K562 (cell line): ENCODE data around the gene ANP32B. TPM values are rescaled to one million over a fixed set of nuclear protein-coding genes. Genes with fewer than 3 reads are reported as not detected.

Experiments
- BMI1 ChIP-seq: fragments of 150-350 bp; IDR thresholded peaks from 2 replicates; pipeline ENCODE4 v1.6.1; 2014; ENCODE audit warnings: low read length
- C11orf30 ChIP-seq: fragments of 450-650 bp; IDR thresholded peaks from 2 replicates; pipeline ENCODE4 v1.6.1; 2016; ENCODE audit warnings: low read depth, mild to moderate bottlenecking
- CBX2 ChIP-seq: fragments of 200-600 bp; sonication (generic); IDR thresholded peaks from one replicate; pipeline ENCODE4 v1.6.1; 2012; ENCODE audit warnings: mild to moderate bottlenecking, low read length, inconsistent platforms; ENCODE audit not compliant: insufficient read depth, poor library complexity, severe bottlenecking
- CGGBP1 ChIP-seq: fragments of 250-450 bp; sonication (Bioruptor Pico); IDR thresholded peaks from 2 replicates; pipeline ENCODE4 v1.9.0; 2021; ENCODE audit warnings: mild to moderate bottlenecking
- CHD2 ChIP-seq: IDR thresholded peaks from 2 replicates; pipeline ENCODE4 v1.6.1; 2011; ENCODE audit warnings: low read depth, low read length
- CREM ChIP-seq: IDR thresholded peaks from 2 replicates; pipeline ENCODE4 v1.6.1; 2014; ENCODE audit warnings: antibody characterized with exemption, low read depth
- CSDE1 ChIP-seq, 2 experiments: fragments of 450-650 bp; IDR thresholded peaks; 2 replicates each; pipeline ENCODE4 v1.6.1; 2016; ENCODE audit warnings: mild to moderate bottlenecking in 1 of 2
- ELF2 ChIP-seq: fragments of 250-450 bp; sonication (Bioruptor Pico); IDR thresholded peaks from 2 replicates; pipeline ENCODE4 v1.5.0; 2021; ENCODE audit warnings: mild to moderate bottlenecking
- ESRRB ChIP-seq: fragments of 250-450 bp; sonication (Bioruptor Pico); IDR thresholded peaks from 2 replicates; pipeline ENCODE4 v1.5.0; 2020; ENCODE audit warnings: mild to moderate bottlenecking, moderate library complexity, borderline replicate concordance
- LARP7 ChIP-seq: fragments of 450-650 bp; IDR thresholded peaks from 2 replicates; pipeline ENCODE4 v1.6.1; 2016
- NCOA6 ChIP-seq: fragments of 450-650 bp; IDR thresholded peaks from 2 replicates; pipeline ENCODE4 v1.6.1; 2017; ENCODE audit warnings: mild to moderate bottlenecking
- NEUROD1 ChIP-seq: fragments of 150-350 bp; IDR thresholded peaks from 2 replicates; pipeline ENCODE4 v1.6.1; 2014; ENCODE audit warnings: borderline replicate concordance, low read length, low read depth; ENCODE audit not compliant: partially characterized antibody
- NFIX ChIP-seq: fragments of 250-450 bp; sonication (Bioruptor Pico); IDR thresholded peaks from 2 replicates; pipeline ENCODE4 v1.4.0; 2020; ENCODE audit warnings: low read depth, mild to moderate bottlenecking, moderate library complexity
- PTBP1 ChIP-seq: fragments of 200-400 bp; formaldehyde crosslinking; IDR thresholded peaks from 2 replicates; pipeline ENCODE4 v1.6.1; 2017; ENCODE audit warnings: low read depth, low read length
- SMAD1 ChIP-seq: fragments of 150-350 bp; IDR thresholded peaks from 2 replicates; pipeline ENCODE4 v1.6.1; 2014; ENCODE audit warnings: low read length, low read depth; ENCODE audit not compliant: partially characterized antibody
- SUPT5H ChIP-seq: fragments of 450-650 bp; IDR thresholded peaks from 2 replicates; pipeline ENCODE4 v1.6.1; 2016
- ZNF3 ChIP-seq: fragments of 250-450 bp; sonication (Bioruptor Pico); IDR thresholded peaks from 2 replicates; pipeline ENCODE4 v1.5.0; 2021; ENCODE audit warnings: mild to moderate bottlenecking, moderate library complexity
- ZNF408 ChIP-seq: fragments of 250-450 bp; sonication (Bioruptor Pico); IDR thresholded peaks from 2 replicates; pipeline ENCODE4 v1.4.0; 2020; ENCODE audit warnings: low read depth, mild to moderate bottlenecking, moderate library complexity
- ZNF436 ChIP-seq: fragments of 250-450, 450-650 bp; sonication (Bioruptor Pico); formaldehyde crosslinking; IDR thresholded peaks from 2 replicates; pipeline ENCODE4 v1.7.0; 2020; ENCODE audit warnings: mild to moderate bottlenecking
- ZNF57 ChIP-seq: fragments of 450-650 bp; formaldehyde crosslinking; IDR thresholded peaks from 2 replicates; pipeline ENCODE4 v1.4.0; 2020; ENCODE audit warnings: mild to moderate bottlenecking, moderate library complexity
- polyA plus RNA-seq, 8 experiments: library from polyadenylated mRNA; depleted of rRNA in 4 of 8; stranded (reverse) in 5 of 8; unstranded in 3 of 8; fragments of >200 nt; fragmentation: Nextera tagmentation in 2 of 8; fragmentation: Illumina TruSeq in 1 of 8; extraction: Ambion mirVana in 2 of 8; extraction: Trizol in 1 of 8; gene quantifications; 2 replicates each; pipeline versions ENCODE4 v1.2.1 to v1.2.3, GENCODE V29; 2011 to 2014; ENCODE audit warnings: inconsistent platforms in 1 of 8, missing spikeins in 1 of 8
- total RNA-seq, 7 experiments: library from RNA; depleted of rRNA in 6 of 7; stranded (reverse); fragments of >200 nt in 6 of 7; fragmentation: Illumina TruSeq in 2 of 7; extraction: Trizol in 2 of 7; gene quantifications; 2 replicates each; pipeline versions ENCODE4 v1.2.1 to v1.2.3, GENCODE V29; 2011 to 2021; ENCODE audit warnings: low replicate concordance in 1 of 7
- TF ChIP-seq, protein P1 (sequence below), 2 experiments: fragments of 450-650 bp in 1 of 2; IDR thresholded peaks; 2 replicates each; pipeline ENCODE4 v1.6.1; 2011 to 2017; ENCODE audit warnings: low read depth in 2 of 2, antibody characterized with exemption in 1 of 2, borderline replicate concordance in 1 of 2, low read length in 1 of 2, mild to moderate bottlenecking in 1 of 2, mixed read lengths in 1 of 2; ENCODE audit not compliant: control insufficient read depth in 1 of 2
- TF ChIP-seq, protein P2 (sequence below), 2 experiments: IDR thresholded peaks; 2 replicates each; pipeline ENCODE4 v1.6.1; 2011; ENCODE audit warnings: borderline replicate concordance in 1 of 2, control low read depth in 1 of 2, low read depth in 1 of 2, low read length in 1 of 2, mild to moderate bottlenecking in 1 of 2, mixed read lengths in 1 of 2, moderate library complexity in 1 of 2; ENCODE audit not compliant: insufficient read depth in 1 of 2, insufficient read length in 1 of 2, poor library complexity in 1 of 2, severe bottlenecking in 1 of 2; ENCODE audit errors: extremely low read depth in 1 of 2
- TF ChIP-seq, protein P3 (sequence below): sonication (generic); formaldehyde crosslinking; IDR thresholded peaks from 2 replicates; pipeline ENCODE4 v1.8.0; 2022; ENCODE audit warnings: mild to moderate bottlenecking, low read depth, missing genetic modification reagents

Gene ANP32B
- total and polyA plus RNA-seq, 9 of the 15 experiments (the other 6 are each of a cell fraction or from before 2014, with no cell fraction given), result 68.9 to 815 (median 141) TPM

DNA sequence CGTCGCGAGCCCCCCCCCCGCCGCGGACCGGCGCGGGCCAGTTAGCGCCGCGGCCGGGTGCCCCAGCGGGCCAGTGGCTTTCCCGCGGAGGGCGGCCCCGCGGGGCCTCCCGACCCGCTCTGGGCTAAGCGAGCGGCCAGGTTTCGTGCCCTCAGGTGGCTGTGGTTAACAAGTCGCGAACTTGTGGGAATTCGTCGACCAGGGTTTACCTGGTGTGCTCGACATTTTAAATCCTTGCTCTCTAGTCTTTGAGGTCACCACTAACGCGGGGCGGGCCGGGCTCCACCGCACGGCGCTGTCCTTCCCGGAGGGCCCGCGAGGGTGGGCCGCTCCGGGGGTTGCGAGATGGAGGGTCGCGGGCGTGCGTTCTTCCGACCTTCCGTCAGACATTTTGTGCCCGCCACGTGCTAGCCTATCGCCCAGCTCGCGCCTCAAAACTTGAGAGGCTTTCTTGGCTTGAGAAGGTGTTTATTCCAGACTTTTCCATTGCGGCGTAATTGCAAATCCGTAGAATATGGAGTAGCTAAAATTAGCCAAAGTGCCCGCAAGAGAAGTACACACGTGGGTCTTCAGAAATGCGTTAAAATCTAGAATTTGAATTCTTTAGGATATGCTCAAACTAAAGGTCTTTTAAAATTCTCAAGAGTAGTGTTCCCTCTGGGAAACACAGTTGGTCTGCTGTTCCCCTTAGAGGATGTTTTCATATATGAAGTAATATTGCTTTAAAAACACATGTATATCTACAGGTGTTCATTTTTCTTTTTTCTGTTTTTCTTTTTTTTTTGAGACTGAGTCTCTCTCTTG, 2.1 kb downstream of the ANP32B start (continued):
- no peak for TF ChIP-seq PTBP1
- no peak for TF ChIP-seq ELF2
- TF ChIP-seq, protein P1, sequence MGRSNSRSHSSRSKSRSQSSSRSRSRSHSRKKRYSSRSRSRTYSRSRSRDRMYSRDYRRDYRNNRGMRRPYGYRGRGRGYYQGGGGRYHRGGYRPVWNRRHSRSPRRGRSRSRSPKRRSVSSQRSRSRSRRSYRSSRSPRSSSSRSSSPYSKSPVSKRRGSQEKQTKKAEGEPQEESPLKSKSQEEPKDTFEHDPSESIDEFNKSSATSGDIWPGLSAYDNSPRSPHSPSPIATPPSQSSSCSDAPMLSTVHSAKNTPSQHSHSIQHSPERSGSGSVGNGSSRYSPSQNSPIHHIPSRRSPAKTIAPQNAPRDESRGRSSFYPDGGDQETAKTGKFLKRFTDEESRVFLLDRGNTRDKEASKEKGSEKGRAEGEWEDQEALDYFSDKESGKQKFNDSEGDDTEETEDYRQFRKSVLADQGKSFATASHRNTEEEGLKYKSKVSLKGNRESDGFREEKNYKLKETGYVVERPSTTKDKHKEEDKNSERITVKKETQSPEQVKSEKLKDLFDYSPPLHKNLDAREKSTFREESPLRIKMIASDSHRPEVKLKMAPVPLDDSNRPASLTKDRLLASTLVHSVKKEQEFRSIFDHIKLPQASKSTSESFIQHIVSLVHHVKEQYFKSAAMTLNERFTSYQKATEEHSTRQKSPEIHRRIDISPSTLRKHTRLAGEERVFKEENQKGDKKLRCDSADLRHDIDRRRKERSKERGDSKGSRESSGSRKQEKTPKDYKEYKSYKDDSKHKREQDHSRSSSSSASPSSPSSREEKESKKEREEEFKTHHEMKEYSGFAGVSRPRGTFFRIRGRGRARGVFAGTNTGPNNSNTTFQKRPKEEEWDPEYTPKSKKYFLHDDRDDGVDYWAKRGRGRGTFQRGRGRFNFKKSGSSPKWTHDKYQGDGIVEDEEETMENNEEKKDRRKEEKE (IDR thresholded peaks at IDR 0.05; ENCODE audit: borderline replicate concordance in 1 of 2, control insufficient read depth in 1 of 2, low read depth in 2 of 2, low read length in 1 of 2), result no peak
- no peak for TF ChIP-seq BMI1
- TF ChIP-seq ZNF408 (CRISPR knock-in tag), result no peak
- TF ChIP-seq C11orf30, result no peak
- TF ChIP-seq ZNF3 (CRISPR knock-in tag), result no peak
- TF ChIP-seq ESRRB (CRISPR knock-in tag), result no peak
- TF ChIP-seq LARP7, result no peak
- TF ChIP-seq ZNF57 (CRISPR knock-in tag), result no peak
- TF ChIP-seq CREM, result no peak
- no peak for TF ChIP-seq CBX2
- TF ChIP-seq, protein P2, sequence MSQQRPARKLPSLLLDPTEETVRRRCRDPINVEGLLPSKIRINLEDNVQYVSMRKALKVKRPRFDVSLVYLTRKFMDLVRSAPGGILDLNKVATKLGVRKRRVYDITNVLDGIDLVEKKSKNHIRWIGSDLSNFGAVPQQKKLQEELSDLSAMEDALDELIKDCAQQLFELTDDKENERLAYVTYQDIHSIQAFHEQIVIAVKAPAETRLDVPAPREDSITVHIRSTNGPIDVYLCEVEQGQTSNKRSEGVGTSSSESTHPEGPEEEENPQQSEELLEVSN (IDR thresholded peaks at IDR 0.05; ENCODE audit: borderline replicate concordance in 1 of 2, extremely low read depth in 1 of 2, insufficient read depth in 1 of 2, insufficient read length in 1 of 2, low read depth in 1 of 2, low read length in 1 of 2, poor library complexity in 1 of 2, severe bottlenecking in 1 of 2), result peak; percentile 65 to 82
- no peak; the same call in 1 of the 2 replicates for TF ChIP-seq CGGBP1 (CRISPR knock-in tag)
- TF ChIP-seq CHD2, result no peak
- TF ChIP-seq NCOA6, result no peak
- no peak for TF ChIP-seq ZNF436 (CRISPR knock-in tag)
- no peak for TF ChIP-seq CSDE1 (IDR thresholded peaks at IDR 0.05)
- TF ChIP-seq, protein P3, sequence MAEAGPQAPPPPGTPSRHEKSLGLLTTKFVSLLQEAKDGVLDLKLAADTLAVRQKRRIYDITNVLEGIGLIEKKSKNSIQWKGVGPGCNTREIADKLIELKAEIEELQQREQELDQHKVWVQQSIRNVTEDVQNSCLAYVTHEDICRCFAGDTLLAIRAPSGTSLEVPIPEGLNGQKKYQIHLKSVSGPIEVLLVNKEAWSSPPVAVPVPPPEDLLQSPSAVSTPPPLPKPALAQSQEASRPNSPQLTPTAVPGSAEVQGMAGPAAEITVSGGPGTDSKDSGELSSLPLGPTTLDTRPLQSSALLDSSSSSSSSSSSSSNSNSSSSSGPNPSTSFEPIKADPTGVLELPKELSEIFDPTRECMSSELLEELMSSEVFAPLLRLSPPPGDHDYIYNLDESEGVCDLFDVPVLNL (CRISPR knock-in tag), result no peak
- no peak for TF ChIP-seq NFIX (CRISPR knock-in tag)
- TF ChIP-seq SUPT5H, result peak; percentile 11; the same call in 1 of the 2 replicates
- peak; percentile 20 for TF ChIP-seq NEUROD1
- TF ChIP-seq SMAD1, result no peak
